Measurements from ENCODE around the gene ERI2.

- TF ChIP-seq, protein P1, sequence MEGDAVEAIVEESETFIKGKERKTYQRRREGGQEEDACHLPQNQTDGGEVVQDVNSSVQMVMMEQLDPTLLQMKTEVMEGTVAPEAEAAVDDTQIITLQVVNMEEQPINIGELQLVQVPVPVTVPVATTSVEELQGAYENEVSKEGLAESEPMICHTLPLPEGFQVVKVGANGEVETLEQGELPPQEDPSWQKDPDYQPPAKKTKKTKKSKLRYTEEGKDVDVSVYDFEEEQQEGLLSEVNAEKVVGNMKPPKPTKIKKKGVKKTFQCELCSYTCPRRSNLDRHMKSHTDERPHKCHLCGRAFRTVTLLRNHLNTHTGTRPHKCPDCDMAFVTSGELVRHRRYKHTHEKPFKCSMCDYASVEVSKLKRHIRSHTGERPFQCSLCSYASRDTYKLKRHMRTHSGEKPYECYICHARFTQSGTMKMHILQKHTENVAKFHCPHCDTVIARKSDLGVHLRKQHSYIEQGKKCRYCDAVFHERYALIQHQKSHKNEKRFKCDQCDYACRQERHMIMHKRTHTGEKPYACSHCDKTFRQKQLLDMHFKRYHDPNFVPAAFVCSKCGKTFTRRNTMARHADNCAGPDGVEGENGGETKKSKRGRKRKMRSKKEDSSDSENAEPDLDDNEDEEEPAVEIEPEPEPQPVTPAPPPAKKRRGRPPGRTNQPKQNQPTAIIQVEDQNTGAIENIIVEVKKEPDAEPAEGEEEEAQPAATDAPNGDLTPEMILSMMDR (IDR thresholded peaks at IDR 0.05; ENCODE audit: insufficient read depth, low read length) = no peak
- TF ChIP-seq REST (IDR thresholded peaks at IDR 0.05; ENCODE audit: insufficient replicate concordance, low read depth) = no peak
- TF ChIP-seq POLR2AphosphoS5 (IDR thresholded peaks at IDR 0.05; ENCODE audit: low read depth) = no peak
- no peak for TF ChIP-seq GABPA (IDR thresholded peaks at IDR 0.05; ENCODE audit: low read depth)
Observed at GRCh38 chr16:20822521-20823325, 16.5 kb upstream of the ERI2 start.

Data from HL-60 (cell line).